ENCODE results near the gene DMAP1.

The DMAP1 gene

GRCh38 chr1:44228218-44228617, 14.9 kb downstream of the DMAP1 start:
- DNase-seq (ENCODE audit: low read depth, low spot score) = no peak

- DNase-seq (ENCODE audit: low read depth, low spot score) = no peak
Measured at GRCh38 chr1:44229435-44230167, 16.3 kb downstream of the DMAP1 start.

GRCh38 chr1:44230796-44231195, 17.5 kb downstream of the DMAP1 start:
- DNase-seq (ENCODE audit: low read depth, low spot score) = no peak

- no peak for DNase-seq (ENCODE audit: low read depth, low spot score)
Measured at GRCh38 chr1:44233593-44233992, 20.3 kb downstream of the DMAP1 start.

- no peak for DNase-seq (ENCODE audit: low read depth, low spot score)
Measured at GRCh38 chr1:44235808-44236207, 22.5 kb downstream of the DMAP1 start.

- DNase-seq (ENCODE audit: low read depth, low spot score) = no peak
Measured at GRCh38 chr1:44236490-44237272, 23.4 kb downstream of the DMAP1 start.

GRCh38 chr1:44237721-44238457, 24.6 kb downstream of the DMAP1 start:
- DNase-seq (ENCODE audit: low read depth, low spot score) = peak; percentile 49

- DNase-seq (ENCODE audit: low read depth, low spot score) = no peak
Measured at GRCh38 chr1:44238660-44239059, 25.4 kb downstream of the DMAP1 start.

- DNase-seq (ENCODE audit: low read depth, low spot score) = peak; percentile 51
Measured at GRCh38 chr1:44239331-44239960, 26.2 kb downstream of the DMAP1 start.

- peak; percentile 11 for DNase-seq (ENCODE audit: low read depth, low spot score)
Measured at GRCh38 chr1:44239961-44240371, 26.7 kb downstream of the DMAP1 start.

GRCh38 chr1:44240802-44241671, 27.8 kb downstream of the DMAP1 start:
- DNase-seq (ENCODE audit: low read depth, low spot score) = no peak

- DNase-seq (ENCODE audit: low read depth, low spot score) = no peak
Measured at GRCh38 chr1:44242746-44243145, 29.5 kb downstream of the DMAP1 start.

- DNase-seq (ENCODE audit: low read depth, low spot score) = no peak
Measured at GRCh38 chr1:44243782-44244495, 30.7 kb downstream of the DMAP1 start.

- DNase-seq (ENCODE audit: low read depth, low spot score) = no peak
Measured at GRCh38 chr1:44244986-44245385, 31.7 kb downstream of the DMAP1 start.

- DNase-seq (ENCODE audit: low read depth, low spot score) = no peak
Measured at GRCh38 chr1:44246806-44247205, 33.5 kb downstream of the DMAP1 start.

- DNase-seq (ENCODE audit: low read depth, low spot score) = peak; percentile 57
Measured at GRCh38 chr1:44249543-44249942, 36.3 kb downstream of the DMAP1 start.

GRCh38 chr1:44250068-44250781, 37.0 kb downstream of the DMAP1 start:
- DNase-seq (ENCODE audit: low read depth, low spot score) = no peak

GRCh38 chr1:44251486-44251885, 38.2 kb downstream of the DMAP1 start:
- no peak for DNase-seq (ENCODE audit: low read depth, low spot score)

GRCh38 chr1:44251989-44252671, 38.9 kb downstream of the DMAP1 start:
- DNase-seq (ENCODE audit: low read depth, low spot score) = no peak

Measured in astrocyte of the hippocampus (primary cell).